ENCODE data around the gene GPC5. TPM values are rescaled to one million over a fixed set of nuclear protein-coding genes. Genes with fewer than 3 reads are reported as not detected.

The GPC5 gene
- total RNA-seq, 1 donor from 2014 or later = 0.07 TPM

- H3K9me3 Mint-ChIP-seq = no peaks in the 10 kb centered on the region
- Histone ChIP-seq H3K4me2 (no peak overlapping the region), H3K27ac (no peak overlapping the region), H3K4me3 (no peak overlapping the region), H3K79me2 (ENCODE audit: low read depth) (no peaks in the 10 kb centered on the region), H3K36me3 (no peaks in the 10 kb centered on the region), H3K9me3 (ENCODE audit: low read depth) (no peaks in the 10 kb centered on the region), H4K20me1 (ENCODE audit: low read depth) (no peaks in the 10 kb centered on the region), H3F3A (ENCODE audit: low read depth) (no peaks in the 10 kb centered on the region), H2AFZ (replicated peaks) (no peak overlapping the region), H3K4me1 (no peaks in the 10 kb centered on the region), H3K27me3 (no peaks in the 10 kb centered on the region), H3K9ac (no peak overlapping the region)
- H3K27me3 Mint-ChIP-seq (ENCODE audit: insufficient read depth, low read depth) = no peaks in the 10 kb centered on the region
- H3K4me1 Mint-ChIP-seq = no peaks in the 10 kb centered on the region
- no peaks in the 10 kb centered on the region for H3K36me3 Mint-ChIP-seq
- DNase-seq (ENCODE audit: low spot score) = no peak
- no peak overlapping the region for H3K27ac Mint-ChIP-seq
- TF ChIP-seq EZH2phosphoT487 (IDR thresholded peaks at IDR 0.05) (no peak), CTCF (IDR thresholded peaks at IDR 0.05) (no peak), EZH2 (IDR thresholded peaks at IDR 0.05) (no peak)
- no peak overlapping the region for H3K4me3 Mint-ChIP-seq
Measured at GRCh38 chr13:92164822-92165221, 766.4 kb downstream of the GPC5 start.

- Histone ChIP-seq H2AFZ (replicated peaks) (no peak overlapping the region), H3K27me3 (no peaks in the 10 kb centered on the region), H3K4me1 (no peaks in the 10 kb centered on the region), H3K36me3 (no peaks in the 10 kb centered on the region), H3K27ac (no peak overlapping the region), H3K9ac (no peak overlapping the region), H3K9me3 (ENCODE audit: low read depth) (no peaks in the 10 kb centered on the region), H4K20me1 (ENCODE audit: low read depth) (no peaks in the 10 kb centered on the region), H3K4me2 (no peak overlapping the region), H3F3A (ENCODE audit: low read depth) (no peaks in the 10 kb centered on the region), H3K79me2 (ENCODE audit: low read depth) (no peaks in the 10 kb centered on the region), H3K4me3 (no peak overlapping the region)
- Mint-ChIP-seq H3K36me3 (no peaks in the 10 kb centered on the region), H3K9me3 (no peaks in the 10 kb centered on the region), H3K27ac (no peak overlapping the region), H3K27me3 (ENCODE audit: insufficient read depth, low read depth) (no peaks in the 10 kb centered on the region), H3K4me1 (no peaks in the 10 kb centered on the region), H3K4me3 (no peak overlapping the region)
- TF ChIP-seq EZH2 (IDR thresholded peaks at IDR 0.05) = no peak
- no peak for TF ChIP-seq EZH2phosphoT487 (IDR thresholded peaks at IDR 0.05)
- TF ChIP-seq CTCF (IDR thresholded peaks at IDR 0.05) = no peak
- no peak for DNase-seq (ENCODE audit: low spot score)
Measured at GRCh38 chr13:92172191-92172590, 773.8 kb downstream of the GPC5 start.

DNA sequence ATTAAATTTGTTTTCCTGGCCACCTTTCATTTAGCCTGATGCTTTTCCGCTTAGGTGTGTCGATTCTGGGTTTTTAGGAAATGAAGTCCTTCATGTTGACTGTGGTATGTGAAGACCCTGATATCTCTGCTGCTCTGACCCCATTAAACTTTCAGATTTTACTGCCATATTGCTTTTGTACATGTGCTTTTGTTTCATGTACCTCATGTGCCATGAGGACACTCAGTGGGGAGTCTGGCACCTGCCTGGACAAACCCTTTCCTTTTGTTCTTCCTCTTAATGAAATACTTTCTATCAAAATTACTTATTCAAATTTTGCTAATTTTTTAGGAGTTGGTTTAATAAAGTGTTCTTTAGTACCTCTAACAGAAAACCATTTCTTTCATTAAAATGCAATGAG lies 774.8 kb downstream of the GPC5 start:
- no peaks in the 10 kb centered on the region for H3F3A ChIP-seq (ENCODE audit: low read depth)
- DNase-seq (ENCODE audit: low spot score) = no peak
- no peaks in the 10 kb centered on the region for H3K4me1 ChIP-seq
- no peaks in the 10 kb centered on the region for H3K4me1 Mint-ChIP-seq
- H3K36me3 ChIP-seq = no peaks in the 10 kb centered on the region
- H3K9me3 ChIP-seq (ENCODE audit: low read depth) = no peaks in the 10 kb centered on the region
- TF ChIP-seq EZH2phosphoT487 (IDR thresholded peaks at IDR 0.05) (no peak), EZH2 (IDR thresholded peaks at IDR 0.05) (no peak), CTCF (IDR thresholded peaks at IDR 0.05) (no peak)
- H4K20me1 ChIP-seq (ENCODE audit: low read depth) = no peaks in the 10 kb centered on the region
- H3K4me3 ChIP-seq = no peak overlapping the region
- H3K27me3 Mint-ChIP-seq (ENCODE audit: insufficient read depth, low read depth) = no peaks in the 10 kb centered on the region
- H2AFZ ChIP-seq (replicated peaks) = no peak overlapping the region
- H3K4me2 ChIP-seq = no peak overlapping the region
- no peaks in the 10 kb centered on the region for H3K27me3 ChIP-seq
- no peaks in the 10 kb centered on the region for H3K36me3 Mint-ChIP-seq
- H3K27ac Mint-ChIP-seq = no peak overlapping the region
- no peaks in the 10 kb centered on the region for H3K9me3 Mint-ChIP-seq
- H3K27ac ChIP-seq = no peak overlapping the region
- H3K9ac ChIP-seq = no peak overlapping the region
- no peak overlapping the region for H3K4me3 Mint-ChIP-seq
- H3K79me2 ChIP-seq (ENCODE audit: low read depth) = no peaks in the 10 kb centered on the region
